ENCODE results near the gene SFI1. TPM values are rescaled to one million over a fixed set of nuclear protein-coding genes. Genes with fewer than 3 reads are reported as not detected.

The SFI1 gene
- total and polyA plus RNA-seq, 2 donors (not counting 1 experiment from before 2014, with no cell fraction given), result 80.2 to 182 TPM

- POLR2A ChIA-PET, result interaction anchor here (0.6 kb wide), 1 partner anchor 459 kb away, joined by 6 read pairs; no protein-coding TSS in a partner anchor
- peaks cover 2 to 5% of the 10 kb centered on the region in 2 experiments for H3K36me3 ChIP-seq (replicated peaks in 1 of 2; ENCODE audit: control extremely low read depth in 1 of 2, control insufficient read depth in 1 of 2, extremely low read depth in 1 of 2, insufficient read depth in 2 of 2, low read length in 1 of 2)
Measured at GRCh38 chr22:31501738-31502137, 5.4 kb downstream of the SFI1 start.

More at GRCh38 chr22:31501738-31502137, 5.4 kb downstream of the SFI1 start:
- Mint-ChIP-seq H3K9me3 (ENCODE audit: insufficient read depth) (no peaks in the 10 kb centered on the region), H3K4me1 (peaks cover 20% of the 10 kb centered on the region), H3K27me3 (no peaks in the 10 kb centered on the region), H3K27ac (no peak overlapping the region), H3K4me3 (no peak overlapping the region)
- no peak overlapping the region for H3K4me3 ChIP-seq (ENCODE audit: control extremely low read depth in 1 of 5, extremely low read depth in 1 of 5, insufficient read depth in 1 of 5, low read depth in 2 of 5, low read length in 4 of 5)
- WGBS (ENCODE audit: insufficient coverage), result no CpG with 5 or more reads among the region's 2 CpGs
- CTCF ChIA-PET, result interaction anchor here (1.0 kb wide), 1 partner anchor 50 kb away, joined by 3 read pairs; no protein-coding TSS in a partner anchor
- H3K9me3 ChIP-seq (ENCODE audit: control extremely low read depth in 1 of 3, control insufficient read depth in 2 of 3, insufficient read depth in 1 of 3, low read length in 2 of 3), result no peaks in the 10 kb centered on the region
- intact Hi-C loops (cut with micrococcal nuclease), result loop anchor here (10.0 kb wide), 1 partner anchor 63 kb away; no protein-coding TSS in a partner anchor
- no peak overlapping the region for H3K27ac ChIP-seq (ENCODE audit: low read length in 2 of 2)
- no peak overlapping the region for H2AFZ ChIP-seq (ENCODE audit: insufficient read depth, low read depth, low read length, poor library complexity, severe bottlenecking)
- H3K9ac ChIP-seq (ENCODE audit: low read length), result no peak overlapping the region
- no peak overlapping the region for H3K4me2 ChIP-seq (replicated peaks; ENCODE audit: low read depth, low read length, poor library complexity, severe bottlenecking)
- peaks cover 89% of the 10 kb centered on the region for H3K79me2 ChIP-seq (ENCODE audit: control insufficient read depth, insufficient read depth, low read length)
- peaks cover 22% of the 10 kb centered on the region for H4K20me1 ChIP-seq (ENCODE audit: control insufficient read depth, insufficient read depth, low read length, poor library complexity, severe bottlenecking)
- H3K27me3 ChIP-seq (replicated peaks in 1 of 4; ENCODE audit: control extremely low read depth in 1 of 4, control insufficient read depth in 3 of 4, insufficient read depth in 4 of 4, low read length in 3 of 4), result no peaks in the 10 kb centered on the region
- no peak for TF ChIP-seq CTCF (IDR thresholded peaks at IDR 0.05)
- TF ChIP-seq EZH2 (IDR thresholded peaks at IDR 0.05; ENCODE audit: borderline replicate concordance, insufficient read depth, low read depth, low read length, poor library complexity, severe bottlenecking), result no peak
- DNase-seq (no peak), ATAC-seq (ENCODE audit: low read depth) (no peak)
- H3K4me1 ChIP-seq (ENCODE audit: control insufficient read depth in 2 of 2, insufficient read depth in 2 of 2, low read length in 2 of 2), result peaks cover 9% of the 10 kb centered on the region in 2 donors

Measured in B cell (primary cell).